CD4-positive, alpha-beta T cell treated with Interferon alpha-2 for 1 hour (primary cell): ENCODE data around the gene TYW1.
"Not testable (repeated sequence)": the region's sequence is repeated elsewhere in the genome, so short reads cannot be mapped to it uniquely, and the experiment has no call there.

Source experiments
- DNase-seq, 2 donors: peaks; one replicate each; pipeline ENCODE4 v3.0.0-alpha.2; 2020 to 2022

TYW1 gene

GRCh38 chr7:67259363-67259762, 262.7 kb downstream of the TYW1 start:
- not testable (repeated sequence) for DNase-seq

GRCh38 chr7:67260166-67260586, 263.5 kb downstream of the TYW1 start:
- DNase-seq = peak in 1 of 2 donors; percentile 43

- not testable (repeated sequence) for DNase-seq
Observed at GRCh38 chr7:67264000-67264399, 267.4 kb downstream of the TYW1 start.

DNA sequence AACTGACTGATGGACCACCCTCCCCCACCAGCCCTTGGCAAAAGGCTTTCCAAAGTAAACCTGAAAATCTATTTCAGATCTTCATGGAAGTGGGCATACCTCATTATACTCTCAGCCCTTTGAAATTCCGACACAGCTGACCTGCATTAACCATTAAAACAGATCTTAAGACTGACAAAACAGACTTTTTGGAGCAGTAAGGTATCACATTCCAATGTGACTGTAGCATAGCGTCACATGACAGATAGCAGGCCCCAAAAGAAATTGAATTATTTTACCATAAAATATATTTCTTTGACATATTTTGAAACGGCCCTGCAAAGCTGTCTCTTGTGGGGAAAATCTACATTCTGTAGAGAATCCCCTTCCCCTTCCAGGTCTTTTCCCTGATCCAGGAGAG, 269.4 kb downstream of the TYW1 start:
- not testable (repeated sequence) for DNase-seq

DNA sequence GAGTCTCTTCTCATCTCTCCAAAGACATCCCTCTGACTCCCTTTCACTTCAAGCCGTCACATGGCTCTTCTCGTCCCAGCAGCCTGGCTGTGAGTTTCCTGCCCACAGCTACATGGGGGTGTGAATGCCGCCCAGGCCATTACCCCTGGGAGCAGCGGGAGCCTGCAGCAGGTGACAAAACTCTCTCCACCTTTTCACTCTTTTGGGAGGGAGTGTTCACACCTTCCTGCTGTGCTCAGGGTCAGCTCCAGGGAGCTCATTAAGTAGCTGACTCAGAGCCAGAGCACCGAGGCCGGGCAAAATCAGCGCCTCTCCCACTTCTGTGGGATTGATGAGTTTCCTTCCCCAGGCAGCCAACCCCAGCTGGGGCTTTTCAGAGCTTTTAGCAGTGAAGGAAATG, 271.3 kb downstream of the TYW1 start:
- DNase-seq = no peak

- not testable (repeated sequence) for DNase-seq
Observed at GRCh38 chr7:67269916-67270315, 273.3 kb downstream of the TYW1 start.
